ENCODE data around the gene VAV2. TPM values are rescaled to one million over a fixed set of nuclear protein-coding genes. Genes with fewer than 3 reads are reported as not detected.

Gene VAV2
- polyA plus RNA-seq, 1 of the 3 experiments (the other 2 are of a cell fraction), result 14.9 TPM

GRCh38 chr9:133770076-133770777, 221.9 kb downstream of the VAV2 start:
- Histone ChIP-seq H3K4me2 (no peak overlapping the region), H2AFZ (ENCODE audit: low read depth) (no peak overlapping the region), H3K4me1 (ENCODE audit: control insufficient read depth in 1 of 2, insufficient read depth in 2 of 2, low read depth in 1 of 2, low read length in 1 of 2) (peaks cover 0 to 19% of the 10 kb centered on the region in 2 experiments; a peak in 1 of 4 replicates), H3K36me3 (replicated peaks in 1 of 2; ENCODE audit: control insufficient read depth in 1 of 2, insufficient read depth in 2 of 2, low read length in 1 of 2) (peaks cover 51 to 58% of the 10 kb centered on the region in 2 experiments), H3F3A (replicated peaks; ENCODE audit: insufficient read depth) (peaks cover 5% of the 10 kb centered on the region), H3K9ac (no peak overlapping the region), H4K20me1 (ENCODE audit: insufficient read depth) (no peaks in the 10 kb centered on the region), H3K4me3 (ENCODE audit: low read depth in 2 of 2, low read length in 1 of 2) (no peak overlapping the region), H3K27ac (ENCODE audit: low read depth in 2 of 2, low read length in 1 of 2) (peak overlapping the region in 1 of 2 experiments; percentile 45; a peak in 1 of 4 replicates), H3K9me2 (no peaks in the 10 kb centered on the region), H3K79me2 (ENCODE audit: insufficient read depth) (no peaks in the 10 kb centered on the region), H3K27me3 (ENCODE audit: insufficient read depth) (no peaks in the 10 kb centered on the region), H3K9me3 (peaks cover 9% of the 10 kb centered on the region; the same call in 1 of the 2 replicates)
- WGBS (ENCODE audit: low lambda C conversion rate), result 91% methylated on average over 3 of the region's 16 CpGs
- ChIA-PET CTCF (interaction anchor here (1.0 to 5.7 kb wide), 7 partner anchors 11 to 224 kb away, joined by 3 to 46 read pairs (median 8); partner anchors contain the start of gene SARDH), POLR2A (no interaction called here)
- DNase-seq, result no peak
- TF ChIP-seq IRF3 (IDR thresholded peaks at IDR 0.05; ENCODE audit: low read depth, low read length) (no peak), MEF2A (IDR thresholded peaks at IDR 0.05; ENCODE audit: borderline replicate concordance, low read depth) (no peak)

- H3K4me2 ChIP-seq, result no peak overlapping the region
- no peak overlapping the region for H3K4me3 ChIP-seq (ENCODE audit: low read depth in 2 of 2, low read length in 1 of 2)
- H3K4me1 ChIP-seq (ENCODE audit: control insufficient read depth in 1 of 2, insufficient read depth in 2 of 2, low read depth in 1 of 2, low read length in 1 of 2), result peaks cover 0 to 14% of the 10 kb centered on the region in 2 experiments; a peak in 1 of 4 replicates
- 90% methylated on average over 13 of the region's 17 CpGs for WGBS (ENCODE audit: low lambda C conversion rate)
- no peak overlapping the region for H2AFZ ChIP-seq (ENCODE audit: low read depth)
- H3K9me3 ChIP-seq, result peaks cover 9% of the 10 kb centered on the region; the same call in 1 of the 2 replicates
- H4K20me1 ChIP-seq (ENCODE audit: insufficient read depth), result no peaks in the 10 kb centered on the region
- peaks cover 5% of the 10 kb centered on the region for H3F3A ChIP-seq (replicated peaks; ENCODE audit: insufficient read depth)
- TF ChIP-seq RFX5 (IDR thresholded peaks at IDR 0.05; ENCODE audit: low read length) (no peak), MEF2A (IDR thresholded peaks at IDR 0.05; ENCODE audit: borderline replicate concordance, low read depth) (no peak), FOSL2 (IDR thresholded peaks at IDR 0.05; ENCODE audit: borderline replicate concordance, low read depth) (no peak), SMC3 (IDR thresholded peaks at IDR 0.05; ENCODE audit: low read depth, low read length) (no peak), ELF1 (IDR thresholded peaks at IDR 0.05) (no peak), REST (IDR thresholded peaks at IDR 0.05; ENCODE audit: low read depth, low read length) (no peak), IRF3 (IDR thresholded peaks at IDR 0.05; ENCODE audit: low read depth, low read length) (no peak), TEAD4 (IDR thresholded peaks at IDR 0.05; ENCODE audit: borderline replicate concordance, insufficient read depth) (no peak), FOXJ3 (CRISPR knock-in tag; IDR thresholded peaks at IDR 0.05) (no peak), EZH2phosphoT487 (IDR thresholded peaks at IDR 0.05; ENCODE audit: borderline replicate concordance, low read depth) (no peak), FOXM1 (IDR thresholded peaks at IDR 0.05; ENCODE audit: low read depth) (no peak)
- TF ChIP-seq, protein P1, sequence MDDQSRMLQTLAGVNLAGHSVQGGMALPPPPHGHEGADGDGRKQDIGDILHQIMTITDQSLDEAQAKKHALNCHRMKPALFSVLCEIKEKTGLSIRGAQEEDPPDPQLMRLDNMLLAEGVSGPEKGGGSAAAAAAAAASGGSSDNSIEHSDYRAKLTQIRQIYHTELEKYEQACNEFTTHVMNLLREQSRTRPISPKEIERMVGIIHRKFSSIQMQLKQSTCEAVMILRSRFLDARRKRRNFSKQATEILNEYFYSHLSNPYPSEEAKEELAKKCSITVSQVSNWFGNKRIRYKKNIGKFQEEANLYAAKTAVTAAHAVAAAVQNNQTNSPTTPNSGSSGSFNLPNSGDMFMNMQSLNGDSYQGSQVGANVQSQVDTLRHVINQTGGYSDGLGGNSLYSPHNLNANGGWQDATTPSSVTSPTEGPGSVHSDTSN (IDR thresholded peaks at IDR 0.05), result no peak
- TF ChIP-seq, protein P2, sequence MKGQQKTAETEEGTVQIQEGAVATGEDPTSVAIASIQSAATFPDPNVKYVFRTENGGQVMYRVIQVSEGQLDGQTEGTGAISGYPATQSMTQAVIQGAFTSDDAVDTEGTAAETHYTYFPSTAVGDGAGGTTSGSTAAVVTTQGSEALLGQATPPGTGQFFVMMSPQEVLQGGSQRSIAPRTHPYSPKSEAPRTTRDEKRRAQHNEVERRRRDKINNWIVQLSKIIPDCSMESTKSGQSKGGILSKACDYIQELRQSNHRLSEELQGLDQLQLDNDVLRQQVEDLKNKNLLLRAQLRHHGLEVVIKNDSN (IDR thresholded peaks at IDR 0.05; ENCODE audit: borderline replicate concordance, low read depth), result no peak
- no peak overlapping the region for H3K9ac ChIP-seq
- no peaks in the 10 kb centered on the region for H3K9me2 ChIP-seq
- H3K79me2 ChIP-seq (ENCODE audit: insufficient read depth), result no peaks in the 10 kb centered on the region
- H3K36me3 ChIP-seq (replicated peaks in 1 of 2; ENCODE audit: control insufficient read depth in 1 of 2, insufficient read depth in 2 of 2, low read length in 1 of 2), result peaks cover 47 to 55% of the 10 kb centered on the region in 2 experiments
- ChIA-PET POLR2A (no interaction called here), CTCF (interaction anchor here (1.0 to 5.7 kb wide), 6 partner anchors 12 to 225 kb away, joined by 3 to 46 read pairs (median 8); partner anchors contain the start of gene SARDH)
- no peak overlapping the region for H3K27ac ChIP-seq (ENCODE audit: low read depth in 2 of 2, low read length in 1 of 2)
- DNase-seq, result no peak
- no peaks in the 10 kb centered on the region for H3K27me3 ChIP-seq (ENCODE audit: insufficient read depth)
Measured at GRCh38 chr9:133769511-133770075, 222.5 kb downstream of the VAV2 start.

Data from SK-N-SH (cell line).